ENCODE results near the gene FTSJ3. TPM values are rescaled to one million over a fixed set of nuclear protein-coding genes. Genes with fewer than 3 reads are reported as not detected.

The FTSJ3 gene
- total and polyA plus RNA-seq, 2 of the 13 experiments (the other 11 are each of a cell fraction or from before 2014, with no cell fraction given), result 26.0 to 64.2 TPM

- TF ChIP-seq PRDM15 (CRISPR knock-in tag; IDR thresholded peaks at IDR 0.05) (no peak), ZNF768 (CRISPR knock-in tag; IDR thresholded peaks at IDR 0.05) (peak; percentile 45; the same call in 1 of the 2 replicates), ZNF672 (CRISPR knock-in tag; IDR thresholded peaks at IDR 0.05) (no peak), HMGXB4 (CRISPR knock-in tag; IDR thresholded peaks at IDR 0.05; ENCODE audit: borderline replicate concordance in 1 of 2, low read depth in 1 of 2) (peak; percentile 9 to 53; a peak in 1 of 4 replicates), POGK (CRISPR knock-in tag; conservative IDR thresholded peaks at IDR 0.05) (0 out of 2 replicates have a peak, but pooled peaks have one; percentile 29), ARNT2 (CRISPR knock-in tag; IDR thresholded peaks at IDR 0.05; ENCODE audit: low read depth) (peak; percentile 46; the same call in 1 of the 2 replicates), ZNF296 (CRISPR knock-in tag; conservative IDR thresholded peaks at IDR 0.05) (no peak), PTBP1 (IDR thresholded peaks at IDR 0.05; ENCODE audit: low read depth, low read length, poor library complexity, severe bottlenecking) (no peak), MZF1 (CRISPR knock-in tag; IDR thresholded peaks at IDR 0.05; ENCODE audit: borderline replicate concordance) (no peak), ZNF839 (CRISPR knock-in tag; IDR thresholded peaks at IDR 0.05; ENCODE audit: borderline replicate concordance) (peak; percentile 70; the same call in 1 of the 2 replicates), CENPBD1 (CRISPR knock-in tag; IDR thresholded peaks at IDR 0.05; ENCODE audit: borderline replicate concordance, low read depth) (no peak), ZNF800 (CRISPR knock-in tag; IDR thresholded peaks at IDR 0.05) (no peak), ZNF607 (CRISPR knock-in tag; IDR thresholded peaks at IDR 0.05; ENCODE audit: borderline replicate concordance) (no peak)
- TF ChIP-seq, protein P1, sequence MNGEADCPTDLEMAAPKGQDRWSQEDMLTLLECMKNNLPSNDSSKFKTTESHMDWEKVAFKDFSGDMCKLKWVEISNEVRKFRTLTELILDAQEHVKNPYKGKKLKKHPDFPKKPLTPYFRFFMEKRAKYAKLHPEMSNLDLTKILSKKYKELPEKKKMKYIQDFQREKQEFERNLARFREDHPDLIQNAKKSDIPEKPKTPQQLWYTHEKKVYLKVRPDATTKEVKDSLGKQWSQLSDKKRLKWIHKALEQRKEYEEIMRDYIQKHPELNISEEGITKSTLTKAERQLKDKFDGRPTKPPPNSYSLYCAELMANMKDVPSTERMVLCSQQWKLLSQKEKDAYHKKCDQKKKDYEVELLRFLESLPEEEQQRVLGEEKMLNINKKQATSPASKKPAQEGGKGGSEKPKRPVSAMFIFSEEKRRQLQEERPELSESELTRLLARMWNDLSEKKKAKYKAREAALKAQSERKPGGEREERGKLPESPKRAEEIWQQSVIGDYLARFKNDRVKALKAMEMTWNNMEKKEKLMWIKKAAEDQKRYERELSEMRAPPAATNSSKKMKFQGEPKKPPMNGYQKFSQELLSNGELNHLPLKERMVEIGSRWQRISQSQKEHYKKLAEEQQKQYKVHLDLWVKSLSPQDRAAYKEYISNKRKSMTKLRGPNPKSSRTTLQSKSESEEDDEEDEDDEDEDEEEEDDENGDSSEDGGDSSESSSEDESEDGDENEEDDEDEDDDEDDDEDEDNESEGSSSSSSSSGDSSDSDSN (CRISPR knock-in tag; IDR thresholded peaks at IDR 0.05), result peak; percentile 31; the same call in 1 of the 2 replicates
These were observed 13.3 kb upstream of the FTSJ3 start (continued) for GRCh38 chr17:63840591-63841349.

Data from HepG2 (cell line).